OCI-LY3 (cell line): ENCODE measurements around the gene LCE3E.
"Not testable (repeated sequence)": the region's sequence is repeated elsewhere in the genome, so short reads cannot be mapped to it uniquely, and the experiment has no call there.

Experiments used
- H2AFZ ChIP-seq: fragments of 200-600, 300-600 bp; shearing (Covaris generic); 2 replicates; pipeline ENCODE4 v1.6.0; 2014; ENCODE audit warnings: antibody characterized with exemption, low read depth, low read length
- H3K27ac ChIP-seq: fragments of 200-600, 300-600 bp; sonication (generic); 2 replicates; pipeline ENCODE4 v1.5.1; 2014; ENCODE audit warnings: mild to moderate bottlenecking, low read length, moderate library complexity, mixed read lengths
- H3K27me3 ChIP-seq: fragments of 200-600, 300-600 bp; sonication (generic); 2 replicates; pipeline ENCODE4 v1.6.1; 2014; ENCODE audit warnings: low read depth, low read length, mixed read lengths
- H3K36me3 ChIP-seq: fragments of 200-600, 300-600 bp; sonication (generic); replicated peaks from 2 replicates; pipeline ENCODE3; 2014; ENCODE audit warnings: low read depth, low read length, mixed read lengths
- H3K4me1 ChIP-seq: fragments of 300-600, 200-600 bp; sonication (generic); 2 replicates; pipeline ENCODE4 v1.6.1; 2014; ENCODE audit warnings: low read length, mixed read lengths
- H3K4me2 ChIP-seq: fragments of 200-600, 300-600 bp; sonication (generic); 2 replicates; pipeline ENCODE4 v1.6.1; 2014; ENCODE audit warnings: low read length, mixed read lengths
- H3K4me3 ChIP-seq: fragments of 300-600, 200-600 bp; sonication (generic); 2 replicates; pipeline ENCODE4 v1.5.1; 2014; ENCODE audit warnings: antibody characterized with exemption, mild to moderate bottlenecking, low read length, moderate library complexity
- H3K79me2 ChIP-seq: fragments of 300-600, 200-600 bp; shearing (Covaris generic); 2 replicates; pipeline ENCODE4 v1.6.1; 2014; ENCODE audit warnings: mild to moderate bottlenecking, low read length, mixed read lengths
- H3K9ac ChIP-seq: fragments of 300-600, 200-600 bp; shearing (Covaris generic); 2 replicates; pipeline ENCODE4 v1.6.0; 2014; ENCODE audit warnings: mild to moderate bottlenecking, low read length, moderate library complexity
- H3K9me3 ChIP-seq: fragments of 200-600, 300-600 bp; shearing (Covaris generic); 2 replicates; pipeline ENCODE4 v1.6.1; 2014; ENCODE audit warnings: low read length, mixed read lengths; ENCODE audit not compliant: insufficient read depth
- H4K20me1 ChIP-seq: fragments of 200-600, 300-600 bp; sonication (generic); 2 replicates; pipeline ENCODE4 v1.6.1; 2016; ENCODE audit warnings: low read length, mixed read lengths; ENCODE audit not compliant: insufficient read depth
- EZH2phosphoT487 ChIP-seq: fragments of 200-600 bp; shearing (Covaris generic); IDR thresholded peaks from 2 replicates; pipeline ENCODE4 v1.6.1; 2018; ENCODE audit warnings: antibody characterized with exemption, mixed run types, low read depth
- TF ChIP-seq, protein P1 (sequence below): fragments of 200-600, 300-600 bp; sonication (generic); IDR thresholded peaks from 2 replicates; pipeline ENCODE4 v1.5.1; 2014; ENCODE audit warnings: antibody characterized with exemption, low read length, low read depth

LCE3E gene

GRCh38 chr1:152565535-152566215, 905 bp downstream of the LCE3E start:
- no peaks in the 10 kb centered on the region; the same call in 1 of the 2 replicates for H3K27me3 ChIP-seq
- no peak overlapping the region for H3K27ac ChIP-seq
- no peak overlapping the region for H3K9ac ChIP-seq
- peak overlapping the region; percentile 14; the same call in 1 of the 2 replicates for H3K4me2 ChIP-seq
- H3K36me3 ChIP-seq = no peaks in the 10 kb centered on the region
- H4K20me1 ChIP-seq = no peaks in the 10 kb centered on the region
- H3K79me2 ChIP-seq = no peaks in the 10 kb centered on the region
- 0 out of 2 replicates have a peak overlapping the region, but pooled peaks have one; percentile 9 for H3K4me3 ChIP-seq
- TF ChIP-seq, protein P1, sequence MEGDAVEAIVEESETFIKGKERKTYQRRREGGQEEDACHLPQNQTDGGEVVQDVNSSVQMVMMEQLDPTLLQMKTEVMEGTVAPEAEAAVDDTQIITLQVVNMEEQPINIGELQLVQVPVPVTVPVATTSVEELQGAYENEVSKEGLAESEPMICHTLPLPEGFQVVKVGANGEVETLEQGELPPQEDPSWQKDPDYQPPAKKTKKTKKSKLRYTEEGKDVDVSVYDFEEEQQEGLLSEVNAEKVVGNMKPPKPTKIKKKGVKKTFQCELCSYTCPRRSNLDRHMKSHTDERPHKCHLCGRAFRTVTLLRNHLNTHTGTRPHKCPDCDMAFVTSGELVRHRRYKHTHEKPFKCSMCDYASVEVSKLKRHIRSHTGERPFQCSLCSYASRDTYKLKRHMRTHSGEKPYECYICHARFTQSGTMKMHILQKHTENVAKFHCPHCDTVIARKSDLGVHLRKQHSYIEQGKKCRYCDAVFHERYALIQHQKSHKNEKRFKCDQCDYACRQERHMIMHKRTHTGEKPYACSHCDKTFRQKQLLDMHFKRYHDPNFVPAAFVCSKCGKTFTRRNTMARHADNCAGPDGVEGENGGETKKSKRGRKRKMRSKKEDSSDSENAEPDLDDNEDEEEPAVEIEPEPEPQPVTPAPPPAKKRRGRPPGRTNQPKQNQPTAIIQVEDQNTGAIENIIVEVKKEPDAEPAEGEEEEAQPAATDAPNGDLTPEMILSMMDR = no peak
- no peak for TF ChIP-seq EZH2phosphoT487
- no peak overlapping the region for H2AFZ ChIP-seq
- H3K9me3 ChIP-seq = 0 out of 2 replicates have a peak, but pooled peaks cover 5% of the 10 kb centered on the region
- peaks cover 10% of the 10 kb centered on the region for H3K4me1 ChIP-seq

- Histone ChIP-seq H3K27me3 (peaks cover 2% of the 10 kb centered on the region; the same call in 1 of the 2 replicates), H3K36me3 (no peaks in the 10 kb centered on the region), H3K4me1 (peaks cover 10% of the 10 kb centered on the region), H3K79me2 (no peaks in the 10 kb centered on the region), H3K9ac (no peak overlapping the region), H3K4me3 (0 out of 2 replicates have a peak overlapping the region, but pooled peaks have one; percentile 9), H2AFZ (no peak overlapping the region), H3K9me3 (0 out of 2 replicates have a peak, but pooled peaks cover 5% of the 10 kb centered on the region), H4K20me1 (no peaks in the 10 kb centered on the region), H3K27ac (no peak overlapping the region), H3K4me2 (peak overlapping the region; percentile 14; the same call in 1 of the 2 replicates)
- TF ChIP-seq, protein P1 = no peak
- TF ChIP-seq EZH2phosphoT487 = no peak
Measured at GRCh38 chr1:152565115-152565514, 1.5 kb downstream of the LCE3E start.

GRCh38 chr1:152548358-152548757, 18.2 kb downstream of the LCE3E start:
- not testable (repeated sequence) for H3K79me2 ChIP-seq, H3K9ac ChIP-seq, H3K27me3 ChIP-seq, H3K27ac ChIP-seq, H3K36me3 ChIP-seq, H3K9me3 ChIP-seq, H3K4me2 ChIP-seq, H4K20me1 ChIP-seq, H3K4me1 ChIP-seq, H2AFZ ChIP-seq, H3K4me3 ChIP-seq

DNA sequence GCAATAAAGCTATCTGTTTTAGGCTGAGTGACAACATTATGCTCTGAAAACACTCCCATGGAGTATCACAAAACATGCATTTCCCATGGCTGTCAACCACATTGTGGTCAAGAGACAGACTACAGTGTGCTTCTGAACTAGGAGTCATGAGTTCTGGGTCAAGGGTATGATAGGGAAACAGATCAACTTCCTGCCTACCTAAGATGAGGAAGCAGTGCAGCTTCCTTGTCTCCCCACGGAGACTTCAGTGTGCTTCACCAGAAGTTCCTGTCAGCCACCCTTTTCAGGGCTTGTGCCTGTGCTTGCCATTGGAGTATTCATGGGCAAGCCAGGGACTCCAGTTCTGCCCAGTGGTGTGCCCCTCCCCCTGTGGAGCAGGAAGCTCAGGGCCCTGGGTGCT, 19.9 kb downstream of the LCE3E start:
- Histone ChIP-seq H2AFZ (no peak overlapping the region), H4K20me1 (no peaks in the 10 kb centered on the region), H3K4me3 (no peak overlapping the region), H3K27me3 (no peaks in the 10 kb centered on the region), H3K9ac (no peak overlapping the region), H3K4me2 (no peak overlapping the region), H3K79me2 (no peaks in the 10 kb centered on the region), H3K36me3 (no peaks in the 10 kb centered on the region), H3K27ac (no peak overlapping the region), H3K4me1 (no peaks in the 10 kb centered on the region), H3K9me3 (no peaks in the 10 kb centered on the region)
- TF ChIP-seq EZH2phosphoT487 = no peak
- TF ChIP-seq, protein P1 = no peak
